Nephron progenitor cell (in vitro differentiated cells): ENCODE data around the gene VWA8.
A peak's percentile ranks its signal among the peaks of the same experiment; 100 is the strongest.

ENCODE experiments used
- DNase-seq: peaks from one replicate; pipeline ENCODE4 v3.0.0; 2021
- H3K27ac Mint-ChIP-seq: 2 replicates; pipeline ENCODE4 v1.8.0; 2021; ENCODE audit warnings: mild to moderate bottlenecking, moderate library complexity, mixed read lengths
- H3K27me3 Mint-ChIP-seq: 2 replicates; pipeline ENCODE4 v1.8.0; 2021; ENCODE audit warnings: mild to moderate bottlenecking, low read depth, mixed read lengths; ENCODE audit not compliant: poor library complexity
- H3K36me3 Mint-ChIP-seq: 2 replicates; pipeline ENCODE4 v1.8.0; 2021; ENCODE audit warnings: low read depth, mixed read lengths
- H3K4me1 Mint-ChIP-seq: 2 replicates; pipeline ENCODE4 v1.8.0; 2021; ENCODE audit warnings: mixed read lengths
- H3K4me3 Mint-ChIP-seq: 2 replicates; pipeline ENCODE4 v1.8.0; 2021; ENCODE audit warnings: mild to moderate bottlenecking, moderate library complexity, mixed read lengths
- H3K9me3 Mint-ChIP-seq: 2 replicates; pipeline ENCODE4 v1.8.0; 2021; ENCODE audit warnings: mild to moderate bottlenecking, moderate library complexity, mixed read lengths
- TF ChIP-seq, protein P1 (sequence below): fragments of 200-600 bp; sonication (generic); IDR thresholded peaks from 2 replicates; pipeline ENCODE4 v1.5.0; 2021; ENCODE audit warnings: antibody characterized with exemption

The VWA8 gene

DNA sequence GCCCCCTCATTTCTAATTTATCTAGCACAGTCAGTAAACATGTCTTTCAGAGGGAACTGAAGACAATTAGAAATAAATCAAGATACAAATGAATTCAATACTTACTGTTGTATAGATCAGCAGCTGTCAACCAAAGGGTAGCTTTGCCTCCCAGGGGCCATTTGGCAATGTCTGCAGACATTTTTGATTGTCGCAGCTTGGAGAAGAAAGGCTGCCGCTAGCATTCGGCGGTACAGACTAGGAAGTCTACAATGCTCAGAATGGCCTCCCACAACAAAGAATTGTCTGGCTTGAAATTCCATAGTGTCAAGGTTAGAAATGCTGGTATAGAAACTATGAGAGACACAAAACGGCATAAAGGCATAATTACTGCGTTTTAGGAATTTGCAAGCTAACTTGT is 412.0 kb downstream of the VWA8 start:
- Mint-ChIP-seq H3K4me3 (no peak overlapping the region), H3K27ac (no peak overlapping the region), H3K9me3 (peaks cover 3% of the 10 kb centered on the region), H3K4me1 (peaks cover 43% of the 10 kb centered on the region), H3K27me3 (peaks cover 13% of the 10 kb centered on the region), H3K36me3 (no peaks in the 10 kb centered on the region)
- DNase-seq: no peak
- TF ChIP-seq, protein P1, sequence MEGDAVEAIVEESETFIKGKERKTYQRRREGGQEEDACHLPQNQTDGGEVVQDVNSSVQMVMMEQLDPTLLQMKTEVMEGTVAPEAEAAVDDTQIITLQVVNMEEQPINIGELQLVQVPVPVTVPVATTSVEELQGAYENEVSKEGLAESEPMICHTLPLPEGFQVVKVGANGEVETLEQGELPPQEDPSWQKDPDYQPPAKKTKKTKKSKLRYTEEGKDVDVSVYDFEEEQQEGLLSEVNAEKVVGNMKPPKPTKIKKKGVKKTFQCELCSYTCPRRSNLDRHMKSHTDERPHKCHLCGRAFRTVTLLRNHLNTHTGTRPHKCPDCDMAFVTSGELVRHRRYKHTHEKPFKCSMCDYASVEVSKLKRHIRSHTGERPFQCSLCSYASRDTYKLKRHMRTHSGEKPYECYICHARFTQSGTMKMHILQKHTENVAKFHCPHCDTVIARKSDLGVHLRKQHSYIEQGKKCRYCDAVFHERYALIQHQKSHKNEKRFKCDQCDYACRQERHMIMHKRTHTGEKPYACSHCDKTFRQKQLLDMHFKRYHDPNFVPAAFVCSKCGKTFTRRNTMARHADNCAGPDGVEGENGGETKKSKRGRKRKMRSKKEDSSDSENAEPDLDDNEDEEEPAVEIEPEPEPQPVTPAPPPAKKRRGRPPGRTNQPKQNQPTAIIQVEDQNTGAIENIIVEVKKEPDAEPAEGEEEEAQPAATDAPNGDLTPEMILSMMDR: no peak

- TF ChIP-seq, protein P1: no peak
- Mint-ChIP-seq H3K27me3 (peaks cover 13% of the 10 kb centered on the region), H3K4me3 (no peak overlapping the region), H3K36me3 (no peaks in the 10 kb centered on the region), H3K27ac (no peak overlapping the region), H3K4me1 (peaks cover 43% of the 10 kb centered on the region), H3K9me3 (peaks cover 8% of the 10 kb centered on the region)
- no peak for DNase-seq
Observed at GRCh38 chr13:41548031-41548430, 412.9 kb downstream of the VWA8 start.

DNA sequence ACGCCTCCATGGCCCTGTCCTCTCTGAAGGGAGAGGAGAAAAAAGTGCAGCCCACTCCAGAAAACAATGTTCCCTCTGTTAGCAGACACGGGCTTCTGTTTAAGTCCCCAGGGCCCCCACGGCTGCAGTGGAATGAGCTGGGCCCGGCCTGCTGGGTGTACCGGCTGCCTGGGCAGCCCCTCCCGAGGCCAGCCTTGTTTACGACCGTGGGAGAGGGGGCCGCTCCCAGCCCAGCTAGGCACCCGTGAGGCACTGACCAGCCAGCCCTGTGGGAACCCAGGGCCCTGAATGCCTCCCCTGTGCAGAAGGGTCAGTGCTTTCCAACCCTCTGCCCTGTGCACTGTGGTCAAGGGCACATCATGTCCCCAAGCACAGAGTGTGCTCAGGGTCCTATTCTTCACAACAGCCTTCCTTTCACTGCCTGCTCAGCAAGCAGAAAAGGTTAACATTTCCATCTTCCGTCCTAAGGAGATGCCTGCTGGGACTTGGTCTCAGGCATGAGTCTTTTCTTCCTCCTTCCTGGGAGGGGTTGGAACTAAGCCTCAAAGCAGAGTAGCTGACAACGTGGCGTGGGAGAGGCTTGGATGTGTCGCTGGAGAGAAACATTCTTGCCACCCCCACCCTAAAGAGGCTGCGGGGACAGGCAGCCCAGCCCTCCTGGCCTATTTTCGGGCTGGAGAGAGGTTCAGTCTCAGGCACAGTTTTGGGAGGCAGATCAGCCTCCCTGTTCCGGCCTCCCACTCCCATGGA is 413.5 kb downstream of the VWA8 start:
- H3K4me1 Mint-ChIP-seq: peaks cover 43% of the 10 kb centered on the region
- peaks cover 12% of the 10 kb centered on the region for H3K9me3 Mint-ChIP-seq
- TF ChIP-seq, protein P1: no peak
- H3K36me3 Mint-ChIP-seq: no peaks in the 10 kb centered on the region
- peak overlapping the region; percentile 81 for H3K27ac Mint-ChIP-seq
- peak; percentile 52 for DNase-seq
- no peak overlapping the region for H3K4me3 Mint-ChIP-seq
- H3K27me3 Mint-ChIP-seq: peaks cover 11% of the 10 kb centered on the region

- H3K4me3 Mint-ChIP-seq: no peak overlapping the region
- peaks cover 8% of the 10 kb centered on the region for H3K27me3 Mint-ChIP-seq
- peaks cover 43% of the 10 kb centered on the region for H3K4me1 Mint-ChIP-seq
- no peak for DNase-seq
- H3K9me3 Mint-ChIP-seq: peaks cover 18% of the 10 kb centered on the region
- TF ChIP-seq, protein P1: no peak
- H3K27ac Mint-ChIP-seq: no peak overlapping the region
- no peaks in the 10 kb centered on the region for H3K36me3 Mint-ChIP-seq
Observed at GRCh38 chr13:41546372-41547190, 414.3 kb downstream of the VWA8 start.

- H3K4me1 Mint-ChIP-seq: peaks cover 43% of the 10 kb centered on the region
- no peak overlapping the region for H3K27ac Mint-ChIP-seq
Observed at GRCh38 chr13:41545432-41545707, 415.5 kb downstream of the VWA8 start.

More at GRCh38 chr13:41545432-41545707, 415.5 kb downstream of the VWA8 start:
- H3K9me3 Mint-ChIP-seq: peaks cover 30% of the 10 kb centered on the region
- peaks cover 5% of the 10 kb centered on the region for H3K27me3 Mint-ChIP-seq
- no peaks in the 10 kb centered on the region for H3K36me3 Mint-ChIP-seq
- TF ChIP-seq, protein P1: no peak
- DNase-seq: no peak
- H3K4me3 Mint-ChIP-seq: no peak overlapping the region
